ENCODE measurements around the gene F8.
"Not testable (repeated sequence)": the region's sequence is repeated elsewhere in the genome, so short reads cannot be mapped to it uniquely, and the experiment has no call there.

F8 gene

DNA sequence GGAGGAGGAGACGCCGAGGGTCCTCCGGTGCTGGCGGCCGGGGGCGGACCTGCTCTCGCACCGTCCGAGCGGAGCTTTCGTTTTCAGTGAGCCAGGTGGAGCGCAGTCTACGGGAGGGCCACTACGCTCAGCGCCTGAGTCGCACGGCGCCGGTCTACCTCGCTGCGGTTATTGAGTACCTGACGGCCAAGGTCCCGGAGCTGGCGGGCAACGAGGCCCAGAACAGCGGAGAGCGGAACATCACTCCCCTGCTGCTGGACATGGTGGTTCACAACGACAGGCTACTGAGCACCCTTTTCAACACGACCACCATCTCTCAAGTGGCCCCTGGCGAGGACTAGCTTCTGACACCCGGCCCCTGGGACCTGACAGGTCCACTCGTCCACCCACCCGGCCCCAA, 137.5 kb downstream of the F8 start:
- not testable (repeated sequence) for DNase-seq (ENCODE audit: low read depth, low spot score); H3K36me3 ChIP-seq (ENCODE audit: insufficient read depth, low read length); H3K9me3 ChIP-seq (ENCODE audit: low read depth, low read length); H3K9ac ChIP-seq (ENCODE audit: insufficient read length); H3K27ac ChIP-seq; H3K4me3 ChIP-seq

GRCh38 chrX:154884069-154884468, 138.5 kb downstream of the F8 start:
- not testable (repeated sequence) for H3K9ac ChIP-seq (ENCODE audit: insufficient read length); H3K36me3 ChIP-seq (ENCODE audit: insufficient read depth, low read length); H3K27ac ChIP-seq; H3K9me3 ChIP-seq (ENCODE audit: low read depth, low read length); H3K4me3 ChIP-seq; DNase-seq (ENCODE audit: low read depth, low spot score)

GRCh38 chrX:154873329-154873728, 149.2 kb downstream of the F8 start:
- H3K36me3 ChIP-seq (ENCODE audit: insufficient read depth, low read length) = no peaks in the 10 kb centered on the region
- H3K27ac ChIP-seq = no peak overlapping the region
- no peaks in the 10 kb centered on the region for H3K9me3 ChIP-seq (ENCODE audit: low read depth, low read length)
- TF ChIP-seq EZH2 (IDR thresholded peaks at IDR 0.05) (no peak), FOXP2 (optimal IDR thresholded peaks at IDR 0.05; ENCODE audit: control extremely low read depth, extremely low read length, insufficient read depth) (no peak), POLR2AphosphoS5 (IDR thresholded peaks at IDR 0.05; ENCODE audit: borderline replicate concordance, low read depth, low read length) (no peak)
- no peak for DNase-seq (ENCODE audit: low read depth, low spot score)
- H3K9ac ChIP-seq (ENCODE audit: insufficient read length) = no peak overlapping the region
- no peak overlapping the region for H3K4me3 ChIP-seq

DNA sequence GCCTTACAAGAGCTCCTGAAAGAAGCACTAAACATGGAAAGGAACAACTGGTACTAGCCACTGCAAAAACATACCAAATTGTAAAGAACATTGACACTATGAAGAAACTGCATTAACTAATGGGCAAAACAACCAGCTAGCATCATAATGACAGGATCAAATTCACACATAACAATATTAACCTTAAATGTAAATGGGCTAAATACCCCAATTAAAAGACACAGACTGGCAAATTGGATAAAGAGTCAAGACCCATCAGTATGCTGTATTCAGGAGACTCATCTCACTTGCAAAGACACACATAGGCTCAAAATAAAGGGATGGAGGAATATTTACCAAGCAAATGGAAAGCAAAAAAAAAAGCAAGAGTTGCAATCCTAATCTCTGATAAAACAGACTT, 154.0 kb downstream of the F8 start:
- DNase-seq (ENCODE audit: low read depth, low spot score); H3K27ac ChIP-seq; H3K9me3 ChIP-seq (ENCODE audit: low read depth, low read length); H3K36me3 ChIP-seq (ENCODE audit: insufficient read depth, low read length); H3K9ac ChIP-seq (ENCODE audit: insufficient read length); H3K4me3 ChIP-seq: not testable (repeated sequence)

DNA sequence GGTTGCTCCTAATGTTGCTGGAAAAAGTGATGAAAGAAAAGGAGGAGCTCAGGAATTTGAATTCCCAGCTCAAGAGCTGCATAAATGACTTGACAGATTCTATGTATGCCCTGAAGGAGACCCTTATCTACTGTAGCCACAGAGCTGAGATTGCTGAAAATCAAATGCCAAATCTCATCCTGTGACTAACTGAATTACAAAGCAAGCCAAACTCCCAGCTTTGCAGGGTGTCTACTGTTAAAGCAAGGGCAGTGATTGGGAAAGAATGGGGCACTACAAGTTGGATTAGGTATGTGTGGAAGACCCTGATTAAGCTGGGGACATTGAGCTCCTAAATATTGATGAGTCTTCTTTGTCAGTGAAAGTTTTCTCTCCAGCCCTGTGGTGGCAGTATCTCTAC, 167.3 kb downstream of the F8 start:
- no peak overlapping the region for H3K4me3 ChIP-seq
- H3K9ac ChIP-seq (ENCODE audit: insufficient read length) = no peak overlapping the region
- DNase-seq (ENCODE audit: low read depth, low spot score) = no peak
- no peaks in the 10 kb centered on the region for H3K9me3 ChIP-seq (ENCODE audit: low read depth, low read length)
- TF ChIP-seq EZH2 (IDR thresholded peaks at IDR 0.05) (no peak), FOXP2 (optimal IDR thresholded peaks at IDR 0.05; ENCODE audit: control extremely low read depth, extremely low read length, insufficient read depth) (no peak), POLR2AphosphoS5 (IDR thresholded peaks at IDR 0.05; ENCODE audit: borderline replicate concordance, low read depth, low read length) (no peak)
- no peaks in the 10 kb centered on the region for H3K36me3 ChIP-seq (ENCODE audit: insufficient read depth, low read length)
- no peak overlapping the region for H3K27ac ChIP-seq

DNA sequence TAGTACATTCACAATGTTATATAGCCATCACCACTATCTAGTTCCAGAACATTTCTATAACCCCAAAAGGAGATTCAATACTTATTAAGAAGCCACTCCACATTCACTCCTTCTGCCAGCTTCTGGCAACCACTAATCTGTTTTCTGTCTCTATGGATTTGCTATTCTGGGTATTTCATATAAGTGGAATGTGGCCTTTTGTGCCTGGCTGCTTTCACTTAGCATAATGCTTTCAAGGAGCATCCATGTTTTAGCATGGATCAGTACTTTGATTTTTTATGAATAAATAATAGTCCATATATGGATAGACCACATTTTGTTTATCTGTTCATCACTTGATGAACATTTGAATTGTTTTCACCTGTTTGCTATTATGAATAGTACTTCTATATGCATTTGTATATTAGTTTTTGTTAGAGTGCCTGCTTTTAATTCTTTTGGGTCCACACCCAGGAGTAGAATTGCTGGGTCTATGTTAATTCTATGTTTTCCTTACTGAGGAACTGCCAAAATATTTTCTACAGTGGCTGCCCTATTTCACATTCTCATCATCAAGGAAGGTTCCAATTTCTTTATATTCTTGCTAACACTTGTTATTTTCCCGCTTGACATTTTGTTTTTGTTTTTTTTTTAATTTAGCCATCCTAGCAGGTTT, 171.4 kb downstream of the F8 start:
- Histone ChIP-seq H3K27ac (no peak overlapping the region), H3K4me3 (no peak overlapping the region), H3K9ac (ENCODE audit: insufficient read length) (no peak overlapping the region), H3K9me3 (ENCODE audit: low read depth, low read length) (no peaks in the 10 kb centered on the region), H3K36me3 (ENCODE audit: insufficient read depth, low read length) (no peaks in the 10 kb centered on the region)
- no peak for DNase-seq (ENCODE audit: low read depth, low spot score)
- TF ChIP-seq EZH2 (IDR thresholded peaks at IDR 0.05) (no peak), FOXP2 (optimal IDR thresholded peaks at IDR 0.05; ENCODE audit: control extremely low read depth, extremely low read length, insufficient read depth) (no peak), POLR2AphosphoS5 (IDR thresholded peaks at IDR 0.05; ENCODE audit: borderline replicate concordance, low read depth, low read length) (no peak)

DNA sequence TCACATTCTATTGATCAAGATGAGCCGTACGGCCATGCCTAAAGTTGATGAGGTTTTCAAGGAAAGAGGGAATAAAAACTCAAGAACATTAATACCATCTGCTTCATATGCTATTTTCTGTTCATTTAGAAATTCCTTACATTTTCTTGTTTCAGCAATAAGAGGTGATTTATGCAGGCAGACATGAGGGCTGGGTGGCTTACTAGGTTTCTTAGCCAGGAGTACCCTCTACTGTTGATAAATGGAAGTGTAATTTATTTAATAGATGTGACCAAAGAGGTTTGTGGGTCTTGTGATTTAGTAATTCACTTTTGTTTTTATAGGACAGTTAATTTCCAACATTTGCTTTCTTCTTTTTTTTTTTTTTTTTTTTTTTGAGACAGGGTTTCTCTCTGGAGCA, 181.7 kb downstream of the F8 start:
- no peak overlapping the region for H3K9ac ChIP-seq (ENCODE audit: insufficient read length)
- no peak overlapping the region for H3K4me3 ChIP-seq
- H3K27ac ChIP-seq = no peak overlapping the region
- no peaks in the 10 kb centered on the region for H3K36me3 ChIP-seq (ENCODE audit: insufficient read depth, low read length)
- DNase-seq (ENCODE audit: low read depth, low spot score) = no peak
- no peaks in the 10 kb centered on the region for H3K9me3 ChIP-seq (ENCODE audit: low read depth, low read length)
- TF ChIP-seq EZH2 (IDR thresholded peaks at IDR 0.05) (no peak), POLR2AphosphoS5 (IDR thresholded peaks at IDR 0.05; ENCODE audit: borderline replicate concordance, low read depth, low read length) (no peak), FOXP2 (optimal IDR thresholded peaks at IDR 0.05; ENCODE audit: control extremely low read depth, extremely low read length, insufficient read depth) (no peak)

- no peaks in the 10 kb centered on the region for H3K9me3 ChIP-seq (ENCODE audit: low read depth, low read length)
- no peak for DNase-seq (ENCODE audit: low read depth, low spot score)
- H3K27ac ChIP-seq = no peak overlapping the region
- no peak overlapping the region for H3K9ac ChIP-seq (ENCODE audit: insufficient read length)
- H3K4me3 ChIP-seq = no peak overlapping the region
- TF ChIP-seq POLR2AphosphoS5 (IDR thresholded peaks at IDR 0.05; ENCODE audit: borderline replicate concordance, low read depth, low read length) (no peak), EZH2 (IDR thresholded peaks at IDR 0.05) (no peak)
- no peaks in the 10 kb centered on the region for H3K36me3 ChIP-seq (ENCODE audit: insufficient read depth, low read length)
Measured at GRCh38 chrX:154836163-154836562, 186.4 kb downstream of the F8 start.

DNA sequence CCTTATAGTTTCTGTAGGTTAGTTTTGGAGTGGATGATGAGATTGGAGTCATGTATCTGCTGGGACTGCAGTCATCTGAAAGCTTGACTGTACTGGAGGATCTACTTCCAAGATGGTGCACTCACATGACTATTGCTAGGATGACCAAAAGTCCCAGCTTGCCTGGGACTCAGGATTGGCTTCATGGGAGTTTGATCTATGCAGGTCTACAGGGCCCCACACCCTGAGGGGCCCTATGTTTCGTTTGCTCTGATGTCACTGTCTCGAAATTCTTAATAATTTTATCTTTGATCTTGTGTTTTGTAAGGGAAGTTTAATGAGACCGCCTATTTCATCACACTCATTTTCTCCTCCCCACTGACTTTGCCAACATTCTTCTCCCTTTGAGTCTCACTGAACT, 188.0 kb downstream of the F8 start, which contains the start of gene SMIM9:
Gene SMIM9, minus strand, starts transcription at position 101 of the 400 bp plus-strand sequence. CDS start 3,806 bp downstream, outside the sequence.
- DNase-seq (ENCODE audit: low read depth, low spot score) = no peak
- no peak for TF ChIP-seq POLR2AphosphoS5 (IDR thresholded peaks at IDR 0.05; ENCODE audit: borderline replicate concordance, low read depth, low read length)
- TF ChIP-seq EZH2 (IDR thresholded peaks at IDR 0.05) = no peak
- TF ChIP-seq FOXP2 (optimal IDR thresholded peaks at IDR 0.05; ENCODE audit: control extremely low read depth, extremely low read length, insufficient read depth) = no peak
- Histone ChIP-seq H3K36me3 (ENCODE audit: insufficient read depth, low read length) (no peaks in the 10 kb centered on the region), H3K9ac (ENCODE audit: insufficient read length) (no peak within 1 kb of the TSS), H3K27ac (no peak within 1 kb of the TSS), H3K9me3 (ENCODE audit: low read depth, low read length) (no peaks in the 10 kb centered on the region), H3K4me3 (no peak within 1 kb of the TSS)

Measured in SK-N-MC (cell line).